Bone marrow (tissue), 2 donors: ENCODE data around the gene SLIT3.

ENCODE experiments used
- DNase-seq, 2 donors: peaks; one replicate each; lab custom pipeline; 2025; lab: John Stamatoyannopoulos, UW

The SLIT3 gene

GRCh38 chr5:168796000-168796399, 504.9 kb downstream of the SLIT3 start:
- DNase-seq: no peak

- DNase-seq: no peak
Observed at GRCh38 chr5:168793841-168794837, 506.8 kb downstream of the SLIT3 start.

GRCh38 chr5:168792678-168793077, 508.3 kb downstream of the SLIT3 start:
- no peak for DNase-seq

GRCh38 chr5:168790671-168791250, 510.2 kb downstream of the SLIT3 start:
- DNase-seq: no peak

- no peak for DNase-seq
Observed at GRCh38 chr5:168790002-168790635, 510.8 kb downstream of the SLIT3 start.

GRCh38 chr5:168788786-168789185, 512.2 kb downstream of the SLIT3 start:
- no peak for DNase-seq

- DNase-seq: no peak
Observed at GRCh38 chr5:168788107-168788506, 512.8 kb downstream of the SLIT3 start.

- no peak for DNase-seq
Observed at GRCh38 chr5:168786147-168786546, 514.8 kb downstream of the SLIT3 start.

GRCh38 chr5:168784454-168784853, 516.5 kb downstream of the SLIT3 start:
- DNase-seq: no peak

GRCh38 chr5:168781941-168782571, 518.9 kb downstream of the SLIT3 start:
- DNase-seq: no peak

GRCh38 chr5:168780888-168781287, 520.1 kb downstream of the SLIT3 start:
- no peak for DNase-seq

GRCh38 chr5:168779333-168779732, 521.6 kb downstream of the SLIT3 start:
- no peak for DNase-seq

- no peak for DNase-seq
Observed at GRCh38 chr5:168778536-168778935, 522.4 kb downstream of the SLIT3 start.

- no peak for DNase-seq
Observed at GRCh38 chr5:168777651-168778050, 523.3 kb downstream of the SLIT3 start.

GRCh38 chr5:168776070-168776469, 524.9 kb downstream of the SLIT3 start:
- DNase-seq: no peak

GRCh38 chr5:168773226-168773625, 527.7 kb downstream of the SLIT3 start:
- no peak for DNase-seq

GRCh38 chr5:168772316-168772961, 528.5 kb downstream of the SLIT3 start:
- DNase-seq: no peak

- no peak for DNase-seq
Observed at GRCh38 chr5:168771678-168772077, 529.3 kb downstream of the SLIT3 start.

- DNase-seq: no peak
Observed at GRCh38 chr5:168770996-168771395, 529.9 kb downstream of the SLIT3 start.

- no peak for DNase-seq
Observed at GRCh38 chr5:168770036-168770498, 530.9 kb downstream of the SLIT3 start.

- no peak for DNase-seq
Observed at GRCh38 chr5:168768172-168768571, 532.8 kb downstream of the SLIT3 start.

- no peak for DNase-seq
Observed at GRCh38 chr5:168766426-168766700, 534.6 kb downstream of the SLIT3 start.
